Testis (tissue), 3 donors: ENCODE measurements around the gene NMNAT3. TPM values are rescaled to one million over a fixed set of nuclear protein-coding genes. Genes with fewer than 3 reads are reported as not detected.
A peak's percentile ranks its signal among the peaks of the same experiment; 100 is the strongest.
"Not testable (repeated sequence)": the region's sequence is repeated elsewhere in the genome, so short reads cannot be mapped to it uniquely, and the experiment has no call there.

Experiments used
- DNase-seq: peaks from one replicate; pipeline ENCODE4 v3.0.0-alpha.2; 2019
- H3K27ac ChIP-seq, 2 donors: fragments of 200-600 bp; sonication (generic); one replicate each; pipeline ENCODE4 v1.5.1; 2019
- H3K27me3 ChIP-seq: fragments of 200-600 bp; sonication (generic); one replicate; pipeline ENCODE4 v1.5.1; 2019
- H3K36me3 ChIP-seq: fragments of 200-600 bp; sonication (generic); one replicate; pipeline ENCODE4 v1.5.1; 2017; ENCODE audit warnings: low read depth; ENCODE audit errors: missing control alignments
- H3K4me1 ChIP-seq: fragments of 200-600 bp; sonication (generic); one replicate; pipeline ENCODE4 v1.5.1; 2019
- H3K4me3 ChIP-seq, 2 donors: fragments of 200-600 bp; sonication (generic); one replicate each; pipeline ENCODE4 v1.5.1; 2017 to 2019
- H3K9me3 ChIP-seq: fragments of 200-600 bp; sonication (generic); one replicate; pipeline ENCODE4 v1.5.1; 2017
- POLR2A ChIP-seq: fragments of 450-650 bp; IDR thresholded peaks from one replicate; pipeline ENCODE4 v1.6.1; 2017; ENCODE audit warnings: antibody characterized with exemption, mild to moderate bottlenecking, moderate library complexity
- WGBS, 2 donors: methylation state at CpG; one replicate each; pipeline ENCODE4 v1.1.5; 2018; 5-methylcytosine and 5-hydroxymethylcytosine counted together
- intact Hi-C: fragments of 100-400 bp; cut with DNase I; formaldehyde crosslinking; loops from one replicate; pipeline ENCODE4 v1.15.1; 2023; ENCODE audit warnings: low total_unique reads
- polyA plus RNA-seq: library from polyadenylated mRNA; stranded (reverse); fragments of 350-450 nt; fragmentation: Illumina TruSeq; extraction: RNeasy Lipid Tissue Mini Kit (QIAGEN cat#74804); gene quantifications from one replicate; pipeline ENCODE4 v1.2.3, GENCODE V29; 2014; ENCODE audit warnings: low read depth, low replicate concordance; ENCODE audit not compliant: insufficient read depth
- total RNA-seq, 2 donors: library from RNA; depleted of rRNA; stranded (reverse); fragments of >200 nt; gene quantifications; one replicate each; pipeline ENCODE4 v1.2.3, GENCODE V29; 2016
- TF ChIP-seq, protein P1 (sequence below), 3 experiments: fragments of 450-650 bp in 2 of 3; fragments of 200-600 bp in 1 of 3; sonication (generic) in 1 of 3; IDR thresholded peaks; one replicate each; pipeline ENCODE4 v1.5.1; 2016 to 2019; ENCODE audit warnings: antibody characterized with exemption in 3 of 3, mild to moderate bottlenecking in 2 of 3, moderate library complexity in 1 of 3

NMNAT3 gene
- total and polyA plus RNA-seq, 3 donors from 2014 or later: 21.1 to 76.5 (median 23.9) TPM

DNA sequence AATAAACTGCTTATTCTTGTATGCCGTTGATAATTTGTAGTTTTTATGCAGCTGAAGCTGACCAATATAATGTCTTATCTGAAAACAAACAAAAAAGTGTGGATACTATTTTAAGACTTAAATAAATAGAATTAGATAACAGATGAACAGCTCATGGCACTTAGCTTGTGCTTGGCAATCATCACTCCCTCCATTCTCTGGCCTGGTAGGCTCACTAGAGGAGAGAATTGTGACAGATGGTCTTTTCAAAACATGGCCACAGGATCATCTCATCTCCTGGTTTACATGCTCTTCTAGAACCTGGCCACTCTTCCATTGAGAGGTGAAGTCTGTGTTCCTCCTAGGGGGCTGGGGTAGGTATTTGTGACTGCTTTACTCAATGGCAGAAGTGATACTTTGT is 79.8 kb downstream of the NMNAT3 start:
- H3K4me3 ChIP-seq: no peak overlapping the region
- intact Hi-C loops: no loop called here
- WGBS, 2 donors: 67 to 68% methylated on average over 1 of the region's 1 CpG
- DNase-seq: no peak
- no peaks in the 10 kb centered on the region for H3K27me3 ChIP-seq
- no peaks in the 10 kb centered on the region for H3K4me1 ChIP-seq
- TF ChIP-seq, protein P1, sequence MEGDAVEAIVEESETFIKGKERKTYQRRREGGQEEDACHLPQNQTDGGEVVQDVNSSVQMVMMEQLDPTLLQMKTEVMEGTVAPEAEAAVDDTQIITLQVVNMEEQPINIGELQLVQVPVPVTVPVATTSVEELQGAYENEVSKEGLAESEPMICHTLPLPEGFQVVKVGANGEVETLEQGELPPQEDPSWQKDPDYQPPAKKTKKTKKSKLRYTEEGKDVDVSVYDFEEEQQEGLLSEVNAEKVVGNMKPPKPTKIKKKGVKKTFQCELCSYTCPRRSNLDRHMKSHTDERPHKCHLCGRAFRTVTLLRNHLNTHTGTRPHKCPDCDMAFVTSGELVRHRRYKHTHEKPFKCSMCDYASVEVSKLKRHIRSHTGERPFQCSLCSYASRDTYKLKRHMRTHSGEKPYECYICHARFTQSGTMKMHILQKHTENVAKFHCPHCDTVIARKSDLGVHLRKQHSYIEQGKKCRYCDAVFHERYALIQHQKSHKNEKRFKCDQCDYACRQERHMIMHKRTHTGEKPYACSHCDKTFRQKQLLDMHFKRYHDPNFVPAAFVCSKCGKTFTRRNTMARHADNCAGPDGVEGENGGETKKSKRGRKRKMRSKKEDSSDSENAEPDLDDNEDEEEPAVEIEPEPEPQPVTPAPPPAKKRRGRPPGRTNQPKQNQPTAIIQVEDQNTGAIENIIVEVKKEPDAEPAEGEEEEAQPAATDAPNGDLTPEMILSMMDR (IDR thresholded peaks at IDR 0.05): no peak
- TF ChIP-seq POLR2A: no peak
- H3K27ac ChIP-seq: no peak overlapping the region
- no peaks in the 10 kb centered on the region for H3K9me3 ChIP-seq
- H3K36me3 ChIP-seq: no peaks in the 10 kb centered on the region

DNA sequence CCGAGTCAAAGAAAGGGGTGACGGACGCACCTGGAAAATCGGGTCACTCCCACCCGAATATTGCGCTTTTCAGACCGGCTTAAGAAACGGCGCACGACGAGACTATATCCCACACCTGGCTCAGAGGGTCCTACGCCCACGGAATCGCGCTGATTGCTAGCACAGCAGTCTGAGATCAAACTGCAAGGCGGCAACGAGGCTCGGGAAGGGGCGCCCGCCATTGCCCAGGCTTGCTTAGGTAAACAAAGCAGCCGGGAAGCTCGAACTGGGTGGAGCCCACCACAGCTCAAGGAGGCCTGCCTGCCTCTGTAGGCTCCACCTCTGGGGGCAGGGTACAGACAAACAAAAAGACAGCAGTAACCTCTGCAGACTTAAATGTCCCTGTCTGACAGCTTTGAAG is 86.6 kb downstream of the NMNAT3 start:
- H3K9me3 ChIP-seq, intact Hi-C loops, H3K4me3 ChIP-seq, H3K36me3 ChIP-seq, H3K27me3 ChIP-seq, H3K27ac ChIP-seq, H3K4me1 ChIP-seq, DNase-seq: not testable (repeated sequence)
- 79% methylated on average over 10 of the region's 22 CpGs; no CpG with 5 or more reads in 1 of the 2 donors for WGBS, 2 donors

DNA sequence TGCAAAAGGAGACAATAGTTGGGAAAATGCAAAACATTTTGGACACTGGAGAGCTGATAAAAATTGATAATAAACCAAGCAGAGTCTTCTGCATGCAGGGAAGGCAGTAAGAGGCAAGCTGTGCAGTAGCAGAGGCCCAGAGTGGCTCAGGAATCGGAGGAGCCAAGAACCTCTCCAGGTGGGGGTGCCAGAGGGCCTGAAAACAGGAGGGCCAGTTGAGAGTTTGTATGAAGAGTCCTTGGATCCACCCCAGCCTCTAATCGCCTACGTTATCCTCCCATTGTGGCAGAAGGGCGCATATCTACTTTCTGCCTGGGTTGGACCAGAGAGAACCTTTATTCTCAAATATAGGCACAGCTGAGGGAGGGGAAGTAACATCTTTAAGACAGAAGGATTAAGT is 89.3 kb downstream of the NMNAT3 start:
- intact Hi-C loops: no loop called here
- WGBS, 2 donors: 59 to 86% methylated on average over 4 of the region's 4 CpGs
- H3K27me3 ChIP-seq: no peaks in the 10 kb centered on the region
- no peak overlapping the region for H3K27ac ChIP-seq
- H3K9me3 ChIP-seq: no peaks in the 10 kb centered on the region
- no peak overlapping the region for H3K4me3 ChIP-seq
- no peak for TF ChIP-seq POLR2A
- TF ChIP-seq, protein P1 (IDR thresholded peaks at IDR 0.05): no peak
- DNase-seq: peak; percentile 45
- no peaks in the 10 kb centered on the region for H3K4me1 ChIP-seq
- no peaks in the 10 kb centered on the region for H3K36me3 ChIP-seq

DNA sequence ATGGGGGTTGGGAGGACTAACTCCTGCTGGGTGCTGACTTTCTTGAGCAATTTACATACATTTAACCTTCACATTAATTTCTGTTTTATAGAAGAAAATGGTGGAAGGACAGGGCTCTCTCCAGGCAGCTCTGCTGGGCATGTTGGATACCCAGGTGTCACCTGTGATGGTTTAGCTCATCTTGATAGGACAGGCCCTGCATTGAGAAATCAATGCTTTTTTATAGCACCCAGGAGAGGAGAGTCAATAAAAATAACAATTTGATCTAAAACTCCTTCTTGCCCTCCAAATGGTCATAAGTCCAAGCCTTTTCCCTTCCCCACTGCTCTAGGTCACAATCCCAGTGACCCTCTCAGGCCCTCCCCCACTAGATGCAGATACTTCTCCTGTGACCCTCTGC is 90.0 kb downstream of the NMNAT3 start:
- DNase-seq: no peak
- intact Hi-C loops: no loop called here
- Histone ChIP-seq H3K36me3 (no peaks in the 10 kb centered on the region), H3K4me1 (no peaks in the 10 kb centered on the region), H3K4me3 (no peak overlapping the region), H3K27me3 (no peaks in the 10 kb centered on the region), H3K9me3 (no peaks in the 10 kb centered on the region), H3K27ac (no peak overlapping the region)
- TF ChIP-seq POLR2A: no peak

DNA sequence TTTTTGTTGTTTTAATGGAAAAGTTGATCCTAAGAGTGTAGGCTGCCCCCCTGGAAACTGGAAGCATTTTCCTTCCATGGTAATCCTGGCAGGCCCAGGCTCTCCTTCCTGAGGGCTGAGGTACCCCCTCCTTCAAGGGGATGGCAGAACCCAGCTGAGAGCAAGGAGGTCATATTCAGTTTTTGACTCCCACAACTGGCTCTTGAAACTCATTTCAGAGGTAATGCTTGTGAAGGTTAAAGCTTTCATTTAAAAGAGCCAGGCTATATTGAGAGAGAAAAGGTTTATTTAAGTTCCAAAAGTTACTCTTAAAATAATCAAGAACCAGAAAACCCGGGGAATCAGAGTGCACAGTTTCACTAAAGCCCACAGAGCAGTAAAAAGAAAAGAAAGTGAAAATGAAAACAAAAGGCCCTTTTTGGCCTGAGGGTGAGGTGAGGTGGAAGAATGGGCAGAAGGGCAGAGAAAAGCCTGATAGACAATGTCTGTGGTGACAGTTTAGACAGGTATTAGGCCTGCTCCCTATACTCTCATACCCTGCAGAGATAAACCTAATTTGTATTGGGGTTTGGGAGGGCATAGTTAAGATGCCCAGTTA is 91.3 kb downstream of the NMNAT3 start:
- no peak for DNase-seq
- TF ChIP-seq, protein P1 (IDR thresholded peaks at IDR 0.05): no peak
- Histone ChIP-seq H3K27me3 (no peaks in the 10 kb centered on the region), H3K4me1 (no peaks in the 10 kb centered on the region), H3K9me3 (no peaks in the 10 kb centered on the region), H3K27ac (no peak overlapping the region), H3K4me3 (no peak overlapping the region), H3K36me3 (no peaks in the 10 kb centered on the region)
- WGBS, 2 donors: 63 to 64% methylated on average over 1 of the region's 1 CpG
- intact Hi-C loops: no loop called here

DNA sequence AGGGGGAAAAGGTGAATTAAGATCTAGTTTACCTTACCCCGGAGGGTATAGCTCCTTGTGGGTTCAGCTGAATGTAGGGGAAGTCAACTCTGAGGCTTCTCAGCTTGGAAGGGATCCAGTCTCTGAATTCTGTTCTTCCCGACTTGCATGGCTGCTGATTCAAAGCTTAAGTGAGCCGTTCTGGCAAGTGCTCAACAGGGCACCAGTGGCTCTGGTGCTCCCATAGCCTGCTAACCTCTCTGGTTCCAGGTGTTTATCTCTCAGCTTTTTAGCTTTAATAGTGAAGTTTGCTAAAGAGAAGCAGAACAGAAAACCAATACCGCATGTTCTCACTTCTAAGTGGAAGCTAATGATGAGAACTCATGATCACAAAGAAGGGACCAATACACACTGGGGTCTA is 92.0 kb downstream of the NMNAT3 start:
- DNase-seq: no peak
- Histone ChIP-seq H3K27ac (no peak overlapping the region), H3K9me3 (no peaks in the 10 kb centered on the region), H3K4me1 (no peaks in the 10 kb centered on the region), H3K36me3 (no peaks in the 10 kb centered on the region), H3K4me3 (no peak overlapping the region), H3K27me3 (no peaks in the 10 kb centered on the region)
- 79 to 85% methylated on average over 4 of the region's 4 CpGs for WGBS, 2 donors
- intact Hi-C loops: no loop called here
- no peak for TF ChIP-seq POLR2A
- TF ChIP-seq, protein P1 (IDR thresholded peaks at IDR 0.05): no peak

DNA sequence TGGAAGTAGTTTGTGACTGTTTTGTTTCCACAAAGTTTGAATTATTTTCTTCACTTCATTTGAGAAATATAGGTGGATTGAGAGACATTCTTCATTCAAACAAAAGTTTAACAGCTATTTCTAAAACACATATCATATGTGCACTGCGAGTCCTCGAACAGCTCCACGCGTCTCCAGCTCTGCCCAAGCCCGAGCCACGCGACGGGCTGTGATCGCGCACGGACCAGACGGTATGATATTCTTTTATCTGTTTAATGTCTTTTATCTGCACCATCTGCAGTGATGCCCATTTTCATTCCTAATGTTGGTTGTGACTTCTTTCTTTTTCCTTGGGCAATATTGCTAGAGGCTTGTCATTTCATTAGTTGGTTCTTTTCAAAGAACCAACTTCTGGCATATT is 94.1 kb downstream of the NMNAT3 start:
- H3K27ac ChIP-seq, intact Hi-C loops, H3K36me3 ChIP-seq, H3K4me1 ChIP-seq, H3K27me3 ChIP-seq, DNase-seq, H3K4me3 ChIP-seq, H3K9me3 ChIP-seq: not testable (repeated sequence)
- WGBS, 2 donors: 93% methylated on average over 12 of the region's 12 CpGs
